ENCODE measurements around the gene NABP1.

The NABP1 gene

GRCh38 chr2:191650896-191651773 is 26.8 kb upstream of the NABP1 start:
- DNase-seq, result no peak

- DNase-seq, result no peak
Observed at GRCh38 chr2:191653667-191654391, 24.1 kb upstream of the NABP1 start.

GRCh38 chr2:191656391-191656790 is 21.5 kb upstream of the NABP1 start:
- no peak for DNase-seq

GRCh38 chr2:191656792-191657191 is 21.1 kb upstream of the NABP1 start:
- DNase-seq, result no peak

GRCh38 chr2:191657977-191658376 is 20.0 kb upstream of the NABP1 start:
- no peak for DNase-seq

- DNase-seq, result no peak
Observed at GRCh38 chr2:191659198-191659597, 18.7 kb upstream of the NABP1 start.

- no peak for DNase-seq
Observed at GRCh38 chr2:191660575-191660974, 17.4 kb upstream of the NABP1 start.

GRCh38 chr2:191661097-191661924 is 16.6 kb upstream of the NABP1 start:
- DNase-seq, result no peak

- no peak for DNase-seq
Observed at GRCh38 chr2:191664823-191665677, 12.9 kb upstream of the NABP1 start.

GRCh38 chr2:191666226-191666625 is 11.7 kb upstream of the NABP1 start:
- DNase-seq, result no peak

GRCh38 chr2:191666732-191667131 is 11.2 kb upstream of the NABP1 start:
- no peak for DNase-seq

- no peak for DNase-seq
Observed at GRCh38 chr2:191670076-191670475, 7.9 kb upstream of the NABP1 start.

- no peak for DNase-seq
Observed at GRCh38 chr2:191670787-191671186, 7.1 kb upstream of the NABP1 start.

- no peak for DNase-seq
Observed at GRCh38 chr2:191675807-191676721, 1.9 kb upstream of the NABP1 start.

- no peak for DNase-seq
Observed at GRCh38 chr2:191676790-191677645, 918 bp upstream of the NABP1 start.

GRCh38 chr2:191678437-191679100 is 633 bp downstream of the NABP1 start:
- no peak for DNase-seq

GRCh38 chr2:191679818-191680600 is 2.1 kb downstream of the NABP1 start:
- no peak for DNase-seq

- no peak for DNase-seq
Observed at GRCh38 chr2:191680639-191681038, 2.7 kb downstream of the NABP1 start.

GRCh38 chr2:191682126-191682525 is 4.2 kb downstream of the NABP1 start:
- no peak for DNase-seq

Measured in NCI-H1930 (cell line).